ENCODE results near the gene IFNB1. TPM values are rescaled to one million over a fixed set of nuclear protein-coding genes. Genes with fewer than 3 reads are reported as not detected.

IFNB1 gene
- total and polyA plus RNA-seq, 12 donors, result not detected

GRCh38 chr9:21102305-21102704 is 24.6 kb upstream of the IFNB1 start:
- intact Hi-C loops (cut with DNase I), result loop anchor here in 1 of 10 donors (10.0 kb wide), 1 partner anchor 118 kb away; no protein-coding TSS in a partner anchor

GRCh38 chr9:21097817-21098216 is 20.1 kb upstream of the IFNB1 start:
- no peak for TF ChIP-seq CTCF (IDR thresholded peaks at IDR 0.05)
- ATAC-seq, result no peak
- intact Hi-C loops (cut with DNase I), result loop anchor here in 1 of 10 donors (10.0 kb wide), 1 partner anchor 1163 kb away; no protein-coding TSS in a partner anchor
- Histone ChIP-seq H3K27ac (no peak overlapping the region), H3K4me3 (no peak overlapping the region), H3K4me1 (peaks cover 0 to 28% (median 18%) of the 10 kb centered on the region in 9 donors), H3K27me3 (no peaks in the 10 kb centered on the region), H3K36me3 (no peaks in the 10 kb centered on the region), H3K9me3 (no peaks in the 10 kb centered on the region)
- WGBS, 2 donors, result 74 to 88% methylated on average over 2 of the region's 2 CpGs
- no peak for DNase-seq

More at GRCh38 chr9:21102305-21102704, 24.6 kb upstream of the IFNB1 start:
- Histone ChIP-seq H3K36me3 (no peaks in the 10 kb centered on the region), H3K27me3 (no peaks in the 10 kb centered on the region), H3K9me3 (no peaks in the 10 kb centered on the region), H3K27ac (no peak overlapping the region), H3K4me1 (peaks cover 0 to 22% (median under 1%) of the 10 kb centered on the region in 9 donors), H3K4me3 (no peak overlapping the region)
- TF ChIP-seq CTCF (IDR thresholded peaks at IDR 0.05), result no peak
- no peak for DNase-seq
- no peak for ATAC-seq
- 95 to 97% methylated on average over 1 of the region's 1 CpG for WGBS, 2 donors

GRCh38 chr9:21096901-21097255 is 19.1 kb upstream of the IFNB1 start:
- H3K36me3 ChIP-seq, result no peaks in the 10 kb centered on the region
- H3K27ac ChIP-seq, result peak overlapping the region in 9 of 10 donors; percentile 30 to 76 (median 58)
- intact Hi-C loops (cut with DNase I), result loop anchor here in 1 of 10 donors (10.0 kb wide), 1 partner anchor 1162 kb away; no protein-coding TSS in a partner anchor
- H3K4me3 ChIP-seq, result peak overlapping the region in 3 of 10 donors; percentile 27 to 41 (median 34)
- no peaks in the 10 kb centered on the region for H3K9me3 ChIP-seq
- WGBS, 2 donors, result 2 to 7% methylated on average over 2 of the region's 2 CpGs
- no peak for TF ChIP-seq CTCF (IDR thresholded peaks at IDR 0.05)
- H3K27me3 ChIP-seq, result no peaks in the 10 kb centered on the region
- peak; percentile 47 to 81 (median 70) for ATAC-seq
- DNase-seq, result no peak
- peaks cover 0 to 29% (median 18%) of the 10 kb centered on the region in 9 donors for H3K4me1 ChIP-seq

- WGBS, 2 donors, result 24 to 30% methylated on average over 6 of the region's 6 CpGs
- Histone ChIP-seq H3K36me3 (no peaks in the 10 kb centered on the region), H3K9me3 (no peaks in the 10 kb centered on the region), H3K27me3 (no peaks in the 10 kb centered on the region), H3K4me3 (peak overlapping the region in 9 of 10 donors; percentile 12 to 41 (median 32)), H3K4me1 (peaks cover 0 to 34% (median 18%) of the 10 kb centered on the region in 9 donors), H3K27ac (peak overlapping the region in 9 of 10 donors; percentile 30 to 76 (median 58))
- no peak for DNase-seq
- peak; percentile 68 to 90 (median 82) for ATAC-seq
- intact Hi-C loops (cut with DNase I), result loop anchor here in 1 of 10 donors (10.0 kb wide), 1 partner anchor 1162 kb away; no protein-coding TSS in a partner anchor
- TF ChIP-seq CTCF (IDR thresholded peaks at IDR 0.05), result no peak
Observed at GRCh38 chr9:21096172-21096900, 18.6 kb upstream of the IFNB1 start.
